ENCODE data around the gene MRPL52.

- TF ChIP-seq POLR2A (IDR thresholded peaks at IDR 0.05; ENCODE audit: low read depth) (no peak), POLR2AphosphoS5 (IDR thresholded peaks at IDR 0.05) (no peak), CTCF (IDR thresholded peaks at IDR 0.05) (no peak), EP300 (IDR thresholded peaks at IDR 0.05) (no peak)
Measured at GRCh38 chr14:22808388-22809209, 21.1 kb upstream of the MRPL52 start.

Measured in esophagus muscularis mucosa (tissue), 4 donors.